H1 (cell line): ENCODE measurements around the gene TCF25. TPM values are rescaled to one million over a fixed set of nuclear protein-coding genes. Genes with fewer than 3 reads are reported as not detected.

Source experiments
- CTCF ChIA-PET: fragments of 300-600 bp; sonication (Branson Sonifier 250); formaldehyde crosslinking; loops from one replicate; lab custom pipeline; 2021; ENCODE audit not compliant: partially characterized antibody; lab: Charles Lee
- POLR2A ChIA-PET: fragments of 300-600 bp; sonication (Branson Sonifier 250); formaldehyde crosslinking; loops from one replicate; lab custom pipeline; 2021; ENCODE audit warnings: inconsistent platforms; ENCODE audit not compliant: partially characterized antibody; lab: Charles Lee
- DNase-seq, 2 experiments: peaks; one replicate each; pipeline versions ENCODE4 v3.0.0 to v3.0.0-alpha.2; 2010 to 2022; ENCODE audit warnings: low spot score in 2 of 2, low read depth in 1 of 2, mixed read lengths in 1 of 2
- FAIRE-seq: peaks from 2 replicates; lab custom pipeline; 2011; peaks lifted over from hg19 to GRCh38; lab: Jason Lieb, UNC
- H2AFZ ChIP-seq: 2 replicates; pipeline ENCODE4 v1.8.1; 2012; ENCODE audit warnings: low read length, inconsistent platforms
- H2AK5ac ChIP-seq: 2 replicates; pipeline ENCODE4 v1.6.1; 2013; ENCODE audit warnings: low read depth, low read length
- H2BK120ac ChIP-seq: replicated peaks from 2 replicates; pipeline ENCODE3; 2013; ENCODE audit warnings: low read depth, low read length, inconsistent platforms
- H2BK12ac ChIP-seq: 2 replicates; pipeline ENCODE4 v1.6.1; 2013; ENCODE audit warnings: low read depth, low read length
- H2BK15ac ChIP-seq: 2 replicates; pipeline ENCODE4 v1.6.1; 2013; ENCODE audit warnings: low read length
- H2BK20ac ChIP-seq: 2 replicates; pipeline ENCODE4 v1.6.1; 2013; ENCODE audit warnings: low read length
- H2BK5ac ChIP-seq: 2 replicates; pipeline ENCODE4 v1.6.1; 2013; ENCODE audit warnings: low read depth, low read length
- H3K14ac ChIP-seq: 2 replicates; pipeline ENCODE4 v1.6.1; 2013; ENCODE audit warnings: inconsistent platforms; ENCODE audit not compliant: insufficient read length
- H3K18ac ChIP-seq: 2 replicates; pipeline ENCODE4 v1.6.1; 2013; ENCODE audit warnings: low read length; ENCODE audit errors: extremely low read depth
- H3K23ac ChIP-seq: 2 replicates; pipeline ENCODE4 v1.6.1; 2013; ENCODE audit warnings: inconsistent platforms; ENCODE audit not compliant: insufficient read length
- H3K23me2 ChIP-seq: 2 replicates; pipeline ENCODE4 v1.6.1; 2013; ENCODE audit warnings: low read depth, low read length
- H3K27ac ChIP-seq: 2 replicates; pipeline ENCODE4 v1.6.1; 2011; ENCODE audit warnings: low read depth, low read length, inconsistent platforms
- H3K27me3 ChIP-seq, 4 experiments: replicated peaks in 1 of 4; 1 replicate in 1 of 4; 2 replicates in 3 of 4; pipeline versions ENCODE4 v1.6.1 to v1.8.1; 2011 to 2013; ENCODE audit warnings: low read length in 3 of 4, mild to moderate bottlenecking in 3 of 4, inconsistent platforms in 2 of 4, mixed read lengths in 2 of 4, moderate library complexity in 1 of 4; ENCODE audit not compliant: control insufficient read depth in 3 of 4, insufficient read depth in 3 of 4; ENCODE audit errors: extremely low read depth in 1 of 4
- H3K36me3 ChIP-seq, 4 experiments: 2 replicates each; pipeline versions ENCODE4 v1.6.1 to v1.8.1; 2011 to 2013; ENCODE audit warnings: mild to moderate bottlenecking in 4 of 4, low read length in 3 of 4, moderate library complexity in 2 of 4, control low read depth in 1 of 4, inconsistent platforms in 1 of 4; ENCODE audit not compliant: insufficient read depth in 4 of 4, control insufficient read depth in 2 of 4
- H3K4ac ChIP-seq: replicated peaks from 2 replicates; pipeline ENCODE3; 2013; ENCODE audit warnings: low read length, low read depth, mixed read lengths, inconsistent platforms; ENCODE audit not compliant: insufficient read length
- H3K4me1 ChIP-seq, 4 experiments: replicated peaks in 1 of 4; 1 replicate in 1 of 4; 2 replicates in 3 of 4; pipeline versions ENCODE4 v1.6.1 to v1.8.1; 2011 to 2013; ENCODE audit warnings: low read length in 3 of 4, inconsistent platforms in 2 of 4, mixed read lengths in 1 of 4; ENCODE audit not compliant: insufficient read depth in 4 of 4, control insufficient read depth in 3 of 4
- H3K4me2 ChIP-seq, 2 experiments: 2 replicates each; pipeline versions ENCODE4 v1.6.1 to v1.8.1; 2011 to 2013; ENCODE audit warnings: low read depth in 2 of 2, low read length in 2 of 2, control low read depth in 1 of 2, inconsistent platforms in 1 of 2, mild to moderate bottlenecking in 1 of 2; ENCODE audit not compliant: insufficient read depth in 1 of 2
- H3K4me3 ChIP-seq, 4 experiments: fragments of 200-600, 300-600 bp in 1 of 4; sonication (generic), shearing (Covaris generic), sonication (Bioruptor Twin) in 1 of 4; 2 replicates each; pipeline versions ENCODE4 v1.5.1 to v1.8.1; 2011 to 2016; ENCODE audit warnings: low read length in 4 of 4, low read depth in 3 of 4, control low read depth in 2 of 4, inconsistent platforms in 2 of 4, mild to moderate bottlenecking in 2 of 4, mixed read lengths in 1 of 4, moderate library complexity in 1 of 4; ENCODE audit not compliant: insufficient read depth in 2 of 4; ENCODE audit errors: extremely low read depth in 1 of 4
- H3K56ac ChIP-seq: replicated peaks from 2 replicates; pipeline ENCODE3; 2013; ENCODE audit warnings: low read depth, mild to moderate bottlenecking, mixed read lengths, low read length, inconsistent platforms; ENCODE audit not compliant: insufficient read length
- H3K79me1 ChIP-seq: 2 replicates; pipeline ENCODE4 v1.6.1; 2013; ENCODE audit warnings: low read depth, low read length, control low read depth
- H3K79me2 ChIP-seq, 2 experiments: 2 replicates each; pipeline versions ENCODE4 v1.6.1 to v1.8.1; 2012 to 2013; ENCODE audit warnings: low read length in 2 of 2, mild to moderate bottlenecking in 2 of 2, inconsistent platforms in 1 of 2; ENCODE audit not compliant: insufficient read depth in 2 of 2, control insufficient read depth in 1 of 2
- H3K9ac ChIP-seq, 4 experiments: replicated peaks in 1 of 4; 1 replicate in 1 of 4; 2 replicates in 3 of 4; pipeline versions ENCODE4 v1.6.1 to v1.8.1; 2011 to 2013; ENCODE audit warnings: low read depth in 3 of 4, low read length in 3 of 4, control low read depth in 2 of 4, mild to moderate bottlenecking in 2 of 4, moderate library complexity in 2 of 4, inconsistent platforms in 1 of 4; ENCODE audit errors: extremely low read depth in 1 of 4
- H3K9me3 ChIP-seq, 2 experiments: 2 replicates each; pipeline versions ENCODE4 v1.6.1 to v1.8.1; 2012 to 2013; ENCODE audit warnings: mild to moderate bottlenecking in 2 of 2, moderate library complexity in 2 of 2, control low read depth in 1 of 2, inconsistent platforms in 1 of 2, low read depth in 1 of 2, low read length in 1 of 2, mixed read lengths in 1 of 2; ENCODE audit not compliant: insufficient read depth in 2 of 2
- H4K20me1 ChIP-seq, 2 experiments: replicated peaks in 1 of 2; 2 replicates each; pipeline versions ENCODE3 to v1.8.1; 2011 to 2013; ENCODE audit warnings: inconsistent platforms in 2 of 2, low read length in 2 of 2, mild to moderate bottlenecking in 1 of 2; ENCODE audit not compliant: insufficient read depth in 2 of 2, control insufficient read depth in 1 of 2
- H4K5ac ChIP-seq: 2 replicates; pipeline ENCODE4 v1.6.1; 2013; ENCODE audit warnings: low read length, low read depth, mixed read lengths, inconsistent platforms; ENCODE audit not compliant: insufficient read length
- H4K8ac ChIP-seq: 2 replicates; pipeline ENCODE4 v1.8.0; 2013; ENCODE audit warnings: mild to moderate bottlenecking, moderate library complexity, low read length, inconsistent platforms; ENCODE audit not compliant: insufficient read depth; ENCODE audit errors: extremely low read depth
- H4K91ac ChIP-seq: replicated peaks from 2 replicates; pipeline ENCODE3; 2013; ENCODE audit warnings: low read length, mixed read lengths, inconsistent platforms; ENCODE audit not compliant: insufficient read length
- BRCA1 ChIP-seq: IDR thresholded peaks from 2 replicates; pipeline ENCODE4 v1.6.1; 2012; ENCODE audit warnings: low read depth, low read length, improper control_type of control experiment
- CHD1 ChIP-seq: IDR thresholded peaks from 2 replicates; pipeline ENCODE4 v1.6.1; 2012; ENCODE audit warnings: low read depth, low read length, improper control_type of control experiment
- CTCF ChIP-seq, 3 experiments: IDR thresholded peaks; 1 replicate in 2 of 3; 2 replicates in 1 of 3; pipeline versions ENCODE4 v1.5.1 to v1.6.1; 2011; ENCODE audit warnings: low read length in 3 of 3, mild to moderate bottlenecking in 3 of 3, inconsistent platforms in 2 of 3, low read depth in 1 of 3, moderate library complexity in 1 of 3; ENCODE audit not compliant: insufficient read depth in 1 of 3; ENCODE audit errors: control extremely low read depth in 1 of 3
- JUND ChIP-seq: IDR thresholded peaks from 2 replicates; pipeline ENCODE4 v1.6.1; 2011; ENCODE audit warnings: mild to moderate bottlenecking, improper control_type of control experiment, low read length
- KDM1A ChIP-seq: fragments of 200-600, 300-600 bp; sonication (generic); IDR thresholded peaks from 2 replicates; pipeline ENCODE4 v1.7.1; 2016; ENCODE audit warnings: mild to moderate bottlenecking, low read length, borderline replicate concordance
- RXRA ChIP-seq: IDR thresholded peaks from 2 replicates; pipeline ENCODE4 v1.6.1; 2011; ENCODE audit warnings: low read depth, mild to moderate bottlenecking, low read length, moderate library complexity; ENCODE audit not compliant: insufficient read depth
- SIRT6 ChIP-seq: IDR thresholded peaks from one replicate; pipeline ENCODE4 v1.7.1; 2012; ENCODE audit warnings: low read length, inconsistent platforms
- SIX5 ChIP-seq: IDR thresholded peaks from 2 replicates; pipeline ENCODE4 v1.6.1; 2011; ENCODE audit warnings: mild to moderate bottlenecking, low read depth, low read length
- SP1 ChIP-seq: IDR thresholded peaks from 2 replicates; pipeline ENCODE4 v1.6.1; 2011; ENCODE audit warnings: low read depth, low read length
- YY1 ChIP-seq: IDR thresholded peaks from 2 replicates; pipeline ENCODE4 v1.6.1; 2011; ENCODE audit warnings: low read depth, mild to moderate bottlenecking, low read length
- WGBS, 2 experiments: shearing (Covaris generic) in 1 of 2; methylation state at CpG; one replicate each; pipeline versions ENCODE4 v1.1.6 to v1.1.7; 2013 to 2015; ENCODE audit warnings: low lambda C conversion rate in 2 of 2, mixed read lengths in 2 of 2, inconsistent platforms in 1 of 2, low coverage in 1 of 2, missing lambda C conversion rate in 1 of 2; ENCODE audit not compliant: insufficient replicate concordance in 2 of 2, insufficient coverage in 1 of 2, insufficient read length in 1 of 2; ENCODE audit errors: extremely low coverage in 1 of 2, missing lambda C conversion rate in 1 of 2; 5-methylcytosine and 5-hydroxymethylcytosine counted together
- polyA plus RNA-seq, 7 experiments: library from polyadenylated mRNA; depleted of rRNA in 3 of 7; stranded (reverse) in 5 of 7; unstranded in 2 of 7; fragments of >200 nt in 5 of 7; fragments of 200-250 nt in 2 of 7; gene quantifications; 1 replicate in 5 of 7; 2 replicates in 1 of 7; 4 replicates in 1 of 7; pipeline versions ENCODE4 v1.2.1 to v1.2.3, GENCODE V29; 2011 to 2013; ENCODE audit warnings: missing spikeins in 2 of 7, mixed read lengths in 2 of 7
- total RNA-seq: library from RNA; stranded (reverse); fragmentation: NEBNext Ultra II Directional; extraction: Animal tissue kit (Norgen Biotek cat#: 25700); gene quantifications from 2 replicates; pipeline ENCODE4 v1.2.1, GENCODE V29; 2021

The TCF25 gene
- total and polyA plus RNA-seq, 2 of the 8 experiments (the other 6 are each of a cell fraction or from before 2014, with no cell fraction given) = 78.1 to 102 TPM

GRCh38 chr16:89904606-89905510 is 31.5 kb downstream of the TCF25 start:
- CTCF ChIA-PET = no interaction called here
- no peak overlapping the region for H2AFZ ChIP-seq

More at GRCh38 chr16:89904606-89905510, 31.5 kb downstream of the TCF25 start:
- Histone ChIP-seq H2BK15ac (no peak overlapping the region), H3K23ac (no peak overlapping the region), H3K4me1 (peaks cover 0 to under 1% (median 0%) of the 10 kb centered on the region in 4 experiments; a peak in 2 of 7 replicates), H3K36me3 (peaks cover 2 to 23% (median 13%) of the 10 kb centered on the region in 4 experiments; a peak in 7 of 8 replicates), H2BK20ac (no peak overlapping the region), H3K4me2 (no peak overlapping the region), H4K5ac (no peak overlapping the region), H2BK5ac (no peak overlapping the region; the same call in 1 of the 2 replicates), H3K18ac (no peak overlapping the region), H4K91ac (no peak overlapping the region), H3K27ac (no peak overlapping the region), H3K4ac (no peak overlapping the region), H3K23me2 (no peaks in the 10 kb centered on the region; the same call in 1 of the 2 replicates), H3K27me3 (no peaks in the 10 kb centered on the region), H4K8ac (no peak overlapping the region; the same call in 1 of the 2 replicates), H3K56ac (no peak overlapping the region), H2BK120ac (no peak overlapping the region), H3K9ac (no peak overlapping the region), H4K20me1 (peaks cover 0 to 3% of the 10 kb centered on the region in 2 experiments), H2BK12ac (no peak overlapping the region), H2AK5ac (no peak overlapping the region), H3K79me2 (no peaks in the 10 kb centered on the region), H3K14ac (no peak overlapping the region), H3K9me3 (peaks cover 0 to 19% of the 10 kb centered on the region in 2 experiments; a peak in 3 of 4 replicates), H3K79me1 (no peaks in the 10 kb centered on the region), H3K4me3 (no peak overlapping the region)
- DNase-seq = no peak
- TF ChIP-seq CTCF (IDR thresholded peaks at IDR 0.05; ENCODE audit: control extremely low read depth in 1 of 3, insufficient read depth in 1 of 3, low read depth in 1 of 3, low read length in 3 of 3) (no peak), SIX5 (no peak), SIRT6 (no peak), BRCA1 (no peak), SP1 (no peak), YY1 (no peak), KDM1A (no peak), RXRA (no peak), CHD1 (no peak), JUND (no peak)
- 94% methylated on average over 29 of the region's 31 CpGs; no CpG with 5 or more reads in 1 of the 2 experiments for whole genome bisulfite sequencing, 2 experiments
- POLR2A ChIA-PET = interaction anchor here (1.0 to 1.3 kb wide), 4 partner anchors 12 to 77 kb away, joined by 3 to 6 read pairs (median 4); partner anchors contain the start of genes SPIRE2 and TUBB3
- FAIRE-seq = no peak
